HepG2 (cell line): ENCODE data around the gene HNF1B.

Source experiments
- CEBPB ChIP-seq: IDR thresholded peaks from 2 replicates; pipeline ENCODE4 v1.6.1; 2011; ENCODE audit warnings: low read depth, low read length, improper control_type of control experiment, borderline replicate concordance
- ERF ChIP-seq: IDR thresholded peaks from 2 replicates; pipeline ENCODE4 v1.6.1; 2018; ENCODE audit warnings: missing biosample characterization, missing genetic modification reagents
- EZH2 ChIP-seq: conservative IDR thresholded peaks from 2 replicates; pipeline ENCODE4 v1.6.1; 2012; ENCODE audit warnings: mild to moderate bottlenecking, low read depth, low read length, moderate library complexity
- KLF13 ChIP-seq: sonication (generic); formaldehyde crosslinking; IDR thresholded peaks from 2 replicates; pipeline ENCODE4 v1.4.0; 2020; ENCODE audit warnings: mild to moderate bottlenecking, missing genetic modification reagents
- MAFF ChIP-seq: IDR thresholded peaks from 2 replicates; pipeline ENCODE4 v1.6.1; 2011; ENCODE audit warnings: low read depth, low read length, improper control_type of control experiment
- MLLT10 ChIP-seq: sonication (generic); formaldehyde crosslinking; IDR thresholded peaks from 2 replicates; pipeline ENCODE4 v1.4.0; 2020; ENCODE audit warnings: missing genetic modification reagents
- U2AF1 ChIP-seq: fragments of 200-400 bp; formaldehyde crosslinking; optimal IDR thresholded peaks from 2 replicates; pipeline ENCODE3; 2017; ENCODE audit warnings: mild to moderate bottlenecking, low read depth, low read length
- ZFP62 ChIP-seq: sonication (generic); formaldehyde crosslinking; IDR thresholded peaks from 2 replicates; pipeline ENCODE4 v1.4.0; 2020; ENCODE audit warnings: missing genetic modification reagents
- ZNF44 ChIP-seq: sonication (generic); formaldehyde crosslinking; IDR thresholded peaks from 2 replicates; pipeline ENCODE4 v1.5.1; 2020; ENCODE audit warnings: mild to moderate bottlenecking, missing genetic modification reagents

DNA sequence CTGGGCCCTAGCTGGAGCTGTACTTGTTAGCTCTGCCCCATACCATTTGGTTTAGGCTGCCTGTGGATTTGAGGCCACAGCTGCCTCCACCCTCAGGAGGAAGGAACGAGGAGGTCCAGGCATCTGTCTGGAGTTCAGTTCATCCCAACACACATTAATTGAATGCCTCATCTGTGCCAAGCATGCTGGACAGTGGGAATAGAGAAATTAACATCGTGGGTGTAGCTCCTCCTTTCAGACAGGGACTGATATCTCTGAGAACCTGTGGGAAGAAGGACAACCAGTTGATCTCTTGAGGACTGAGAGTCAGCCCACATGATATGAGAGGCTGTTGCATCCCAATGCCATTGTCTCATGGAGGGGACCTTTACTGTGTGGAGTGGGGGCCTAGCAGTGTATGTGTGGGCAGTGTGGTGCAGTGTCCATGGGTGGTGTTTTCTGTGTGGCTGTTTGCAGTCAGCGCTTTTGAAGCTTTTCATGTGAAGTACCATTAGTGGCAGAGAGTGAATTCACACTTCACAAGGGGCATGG lies 72.2 kb downstream of the HNF1B start:
- no peak for TF ChIP-seq MAFF
- no peak for TF ChIP-seq CEBPB
- no peak for TF ChIP-seq ERF (CRISPR knock-in tag)
- TF ChIP-seq MLLT10 (CRISPR knock-in tag), result no peak
- no peak for TF ChIP-seq ZNF44 (CRISPR knock-in tag)
- TF ChIP-seq ZFP62 (CRISPR knock-in tag), result no peak
- TF ChIP-seq U2AF1, result no peak
- no peak for TF ChIP-seq EZH2
- no peak for TF ChIP-seq KLF13
